Measurements from ENCODE around the gene HSPA12B.

- TF ChIP-seq, protein P1, sequence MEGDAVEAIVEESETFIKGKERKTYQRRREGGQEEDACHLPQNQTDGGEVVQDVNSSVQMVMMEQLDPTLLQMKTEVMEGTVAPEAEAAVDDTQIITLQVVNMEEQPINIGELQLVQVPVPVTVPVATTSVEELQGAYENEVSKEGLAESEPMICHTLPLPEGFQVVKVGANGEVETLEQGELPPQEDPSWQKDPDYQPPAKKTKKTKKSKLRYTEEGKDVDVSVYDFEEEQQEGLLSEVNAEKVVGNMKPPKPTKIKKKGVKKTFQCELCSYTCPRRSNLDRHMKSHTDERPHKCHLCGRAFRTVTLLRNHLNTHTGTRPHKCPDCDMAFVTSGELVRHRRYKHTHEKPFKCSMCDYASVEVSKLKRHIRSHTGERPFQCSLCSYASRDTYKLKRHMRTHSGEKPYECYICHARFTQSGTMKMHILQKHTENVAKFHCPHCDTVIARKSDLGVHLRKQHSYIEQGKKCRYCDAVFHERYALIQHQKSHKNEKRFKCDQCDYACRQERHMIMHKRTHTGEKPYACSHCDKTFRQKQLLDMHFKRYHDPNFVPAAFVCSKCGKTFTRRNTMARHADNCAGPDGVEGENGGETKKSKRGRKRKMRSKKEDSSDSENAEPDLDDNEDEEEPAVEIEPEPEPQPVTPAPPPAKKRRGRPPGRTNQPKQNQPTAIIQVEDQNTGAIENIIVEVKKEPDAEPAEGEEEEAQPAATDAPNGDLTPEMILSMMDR (IDR thresholded peaks at IDR 0.05) = no peak
- TF ChIP-seq REST (IDR thresholded peaks at IDR 0.05; ENCODE audit: insufficient read depth in 1 of 2, low read depth in 2 of 2, low read length in 1 of 2) = no peak
- no peak for TF ChIP-seq TCF7L2 (IDR thresholded peaks at IDR 0.05; ENCODE audit: low read depth, low read length)
- TF ChIP-seq POLR2AphosphoS5 (IDR thresholded peaks at IDR 0.05; ENCODE audit: low read depth, low read length) = no peak
These were observed 2.5 kb upstream of the HSPA12B start for GRCh38 chr20:3729811-3730540.
